Suprapubic skin (tissue), 4 donors: ENCODE data around the gene MR1. TPM values are rescaled to one million over a fixed set of nuclear protein-coding genes. Genes with fewer than 3 reads are reported as not detected.

Source experiments
- DNase-seq, 2 donors: peaks; one replicate each; pipeline ENCODE4 v3.0.0-alpha.2; 2019; ENCODE audit warnings: low spot score in 2 of 2
- H3K27ac ChIP-seq: fragments of 200-600 bp; sonication (generic); one replicate; pipeline ENCODE4 v1.5.1; 2019
- H3K27me3 ChIP-seq: fragments of 200-600 bp; sonication (generic); one replicate; pipeline ENCODE4 v1.5.1; 2019
- H3K36me3 ChIP-seq: fragments of 200-600 bp; sonication (generic); one replicate; pipeline ENCODE4 v1.5.1; 2019
- H3K4me1 ChIP-seq: fragments of 200-600 bp; sonication (generic); one replicate; pipeline ENCODE4 v1.5.1; 2019
- H3K4me3 ChIP-seq: fragments of 200-600 bp; sonication (generic); one replicate; pipeline ENCODE4 v1.5.1; 2019; ENCODE audit warnings: mild to moderate bottlenecking
- H3K9me3 ChIP-seq: fragments of 200-600 bp; sonication (generic); one replicate; pipeline ENCODE4 v1.5.1; 2019
- EP300 ChIP-seq: sonication (generic); formaldehyde crosslinking; IDR thresholded peaks from one replicate; pipeline ENCODE4 v1.6.1; 2017; ENCODE audit warnings: antibody characterized with exemption
- POLR2A ChIP-seq, 2 donors: fragments of 450-650 bp; IDR thresholded peaks; one replicate each; pipeline ENCODE4 v1.6.1; 2017; ENCODE audit warnings: antibody characterized with exemption in 2 of 2, mild to moderate bottlenecking in 2 of 2, moderate library complexity in 2 of 2
- POLR2AphosphoS5 ChIP-seq, 3 donors: sonication (generic); formaldehyde crosslinking; IDR thresholded peaks; one replicate each; pipeline ENCODE4 v1.6.1; 2017; ENCODE audit warnings: antibody characterized with exemption in 3 of 3
- WGBS: methylation state at CpG from one replicate; pipeline ENCODE4 v1.1.5; 2018; 5-methylcytosine and 5-hydroxymethylcytosine counted together
- total RNA-seq, 4 donors: library from RNA; depleted of rRNA; stranded (reverse); fragments of >200 nt; gene quantifications; one replicate each; pipeline ENCODE4 v1.1.0, GENCODE V29; 2016
- TF ChIP-seq, protein P1 (sequence below), 2 donors: fragments of 200-600 bp in 1 of 2; fragments of 450-650 bp in 1 of 2; sonication (generic) in 1 of 2; IDR thresholded peaks; one replicate each; pipeline ENCODE4 v1.5.1; 2016 to 2019; ENCODE audit warnings: antibody characterized with exemption in 2 of 2, mild to moderate bottlenecking in 1 of 2, moderate library complexity in 1 of 2

Gene MR1
- total RNA-seq, 4 donors from 2014 or later: 10.5 to 29.5 (median 14.5) TPM

DNA sequence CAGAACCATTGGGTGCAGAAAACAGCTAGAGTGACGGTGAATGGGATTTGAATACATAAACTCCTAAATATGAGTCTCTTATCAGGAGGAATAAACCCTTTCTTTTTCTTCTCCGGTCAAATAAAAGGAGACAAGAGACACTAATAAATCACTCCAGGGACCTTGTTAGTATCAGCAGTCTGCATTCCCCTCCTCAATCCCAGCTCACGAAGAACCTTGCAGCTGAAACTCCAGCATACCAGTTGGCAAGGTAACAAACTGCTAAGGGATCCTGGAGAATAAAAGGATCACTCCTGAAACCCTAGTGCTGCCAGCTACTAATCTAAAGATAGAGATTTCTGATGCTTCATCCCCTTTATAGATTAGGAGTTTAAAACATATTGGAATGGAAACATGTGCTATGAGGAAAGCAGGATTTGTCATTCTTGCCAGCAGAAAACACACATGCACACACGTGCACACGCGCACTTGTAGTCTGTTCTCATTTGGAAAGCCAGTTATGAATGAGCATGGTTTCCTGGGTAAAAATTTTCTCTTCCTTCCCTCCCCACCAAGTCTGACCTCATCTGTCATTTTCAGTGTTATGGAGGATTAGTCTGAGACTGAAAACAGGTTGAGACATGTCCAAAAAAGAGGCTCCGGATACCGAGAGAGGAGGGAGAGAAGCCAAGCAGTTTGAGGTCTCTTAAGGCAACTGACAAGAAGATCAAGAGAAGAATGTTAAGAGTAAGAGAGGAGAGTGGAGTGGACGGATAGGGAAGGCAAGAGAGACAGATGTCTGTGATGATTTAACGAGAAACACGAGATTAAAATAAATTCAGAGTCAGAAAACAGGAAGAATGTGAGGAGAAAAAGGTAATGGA lies 65.6 kb downstream of the MR1 start:
- peaks cover 70% of the 10 kb centered on the region for H3K4me1 ChIP-seq
- H3K9me3 ChIP-seq: no peaks in the 10 kb centered on the region
- no peak overlapping the region for H3K27ac ChIP-seq
- no peak for DNase-seq
- no peaks in the 10 kb centered on the region for H3K27me3 ChIP-seq
- H3K36me3 ChIP-seq: no peaks in the 10 kb centered on the region
- WGBS: 23% methylated on average over 11 of the region's 11 CpGs
- H3K4me3 ChIP-seq: no peak overlapping the region
- TF ChIP-seq POLR2AphosphoS5 (IDR thresholded peaks at IDR 0.05) (no peak), POLR2A (IDR thresholded peaks at IDR 0.05) (no peak), EP300 (no peak)
- TF ChIP-seq, protein P1, sequence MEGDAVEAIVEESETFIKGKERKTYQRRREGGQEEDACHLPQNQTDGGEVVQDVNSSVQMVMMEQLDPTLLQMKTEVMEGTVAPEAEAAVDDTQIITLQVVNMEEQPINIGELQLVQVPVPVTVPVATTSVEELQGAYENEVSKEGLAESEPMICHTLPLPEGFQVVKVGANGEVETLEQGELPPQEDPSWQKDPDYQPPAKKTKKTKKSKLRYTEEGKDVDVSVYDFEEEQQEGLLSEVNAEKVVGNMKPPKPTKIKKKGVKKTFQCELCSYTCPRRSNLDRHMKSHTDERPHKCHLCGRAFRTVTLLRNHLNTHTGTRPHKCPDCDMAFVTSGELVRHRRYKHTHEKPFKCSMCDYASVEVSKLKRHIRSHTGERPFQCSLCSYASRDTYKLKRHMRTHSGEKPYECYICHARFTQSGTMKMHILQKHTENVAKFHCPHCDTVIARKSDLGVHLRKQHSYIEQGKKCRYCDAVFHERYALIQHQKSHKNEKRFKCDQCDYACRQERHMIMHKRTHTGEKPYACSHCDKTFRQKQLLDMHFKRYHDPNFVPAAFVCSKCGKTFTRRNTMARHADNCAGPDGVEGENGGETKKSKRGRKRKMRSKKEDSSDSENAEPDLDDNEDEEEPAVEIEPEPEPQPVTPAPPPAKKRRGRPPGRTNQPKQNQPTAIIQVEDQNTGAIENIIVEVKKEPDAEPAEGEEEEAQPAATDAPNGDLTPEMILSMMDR (IDR thresholded peaks at IDR 0.05): no peak

DNA sequence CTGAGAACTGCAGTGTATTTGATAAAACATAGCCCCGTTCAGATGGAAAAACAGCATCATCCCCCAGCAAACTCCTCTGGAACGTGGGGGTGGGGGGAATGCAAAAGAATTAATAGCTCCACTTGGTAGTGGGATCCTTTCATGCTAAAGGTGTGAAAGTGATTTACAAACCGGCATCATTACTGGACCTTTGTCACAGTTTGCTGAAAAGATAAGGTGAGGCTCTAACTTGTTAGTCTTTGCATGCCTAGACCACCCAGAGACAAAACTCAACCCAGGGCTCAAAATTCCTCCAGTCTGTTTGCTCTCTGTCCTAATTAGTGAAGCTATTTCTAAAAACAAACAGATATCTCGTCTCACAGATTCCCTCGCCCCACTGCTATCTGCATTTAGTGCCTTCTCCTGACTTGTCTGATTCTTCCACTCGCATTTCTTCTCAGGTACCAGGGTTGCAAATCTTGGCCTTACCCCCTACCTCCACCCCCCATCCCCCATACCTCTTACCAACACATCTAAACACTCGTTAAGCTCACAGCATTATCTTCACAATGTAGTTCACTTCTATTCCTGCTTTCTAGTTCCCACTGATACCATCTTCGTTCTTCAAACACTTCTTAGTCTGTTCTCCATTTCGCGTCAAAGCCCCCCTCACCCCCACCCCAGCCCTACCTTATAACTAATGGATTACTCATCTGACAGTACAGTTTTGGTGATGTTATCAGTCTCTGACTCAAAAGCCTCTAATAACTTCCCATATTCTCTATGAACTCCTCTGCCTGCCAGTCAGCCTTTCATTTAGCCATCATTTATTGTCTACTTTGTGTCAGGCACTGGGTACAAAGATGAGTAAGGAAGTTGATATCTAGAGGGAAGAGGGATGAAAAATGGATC lies 66.5 kb downstream of the MR1 start:
- TF ChIP-seq, protein P1 (IDR thresholded peaks at IDR 0.05): no peak
- TF ChIP-seq EP300: no peak
- no peak for TF ChIP-seq POLR2A (IDR thresholded peaks at IDR 0.05)
- no peak for TF ChIP-seq POLR2AphosphoS5 (IDR thresholded peaks at IDR 0.05)
- H3K4me1 ChIP-seq: peaks cover 66% of the 10 kb centered on the region
- no peak overlapping the region for H3K27ac ChIP-seq

DNA sequence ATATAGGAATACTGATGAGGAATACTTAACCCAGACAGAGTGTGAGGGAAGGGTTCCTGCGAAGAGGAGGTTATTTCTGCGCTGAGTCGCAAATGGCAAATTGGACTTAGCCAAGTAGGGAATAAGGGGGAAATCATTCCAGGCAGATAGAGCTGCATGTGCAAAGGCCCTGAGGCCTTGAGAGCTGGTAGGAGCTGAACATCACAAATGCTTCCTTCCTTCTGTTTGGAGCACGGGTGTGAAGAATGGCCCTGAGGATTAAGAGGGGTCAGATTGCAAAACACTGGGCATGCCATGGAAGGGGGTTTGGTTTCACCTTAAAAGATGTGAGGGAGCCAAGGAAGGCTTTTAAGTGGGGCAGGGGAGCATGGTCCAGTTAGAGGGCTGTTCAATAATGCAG lies 67.2 kb downstream of the MR1 start:
- Histone ChIP-seq H3K4me1 (peaks cover 65% of the 10 kb centered on the region), H3K27ac (no peak overlapping the region), H3K27me3 (no peaks in the 10 kb centered on the region), H3K36me3 (no peaks in the 10 kb centered on the region), H3K4me3 (no peak overlapping the region), H3K9me3 (no peaks in the 10 kb centered on the region)
- DNase-seq: no peak
- WGBS: 90% methylated on average over 4 of the region's 4 CpGs
- no peak for TF ChIP-seq EP300
- no peak for TF ChIP-seq POLR2AphosphoS5 (IDR thresholded peaks at IDR 0.05)
- no peak for TF ChIP-seq POLR2A (IDR thresholded peaks at IDR 0.05)
- TF ChIP-seq, protein P1 (IDR thresholded peaks at IDR 0.05): no peak

More for the DNA sequence above, 66.5 kb downstream of the MR1 start:
- no peak overlapping the region for H3K4me3 ChIP-seq
- H3K9me3 ChIP-seq: no peaks in the 10 kb centered on the region
- no peaks in the 10 kb centered on the region for H3K36me3 ChIP-seq
- WGBS: 41% methylated on average over 10 of the region's 10 CpGs
- no peaks in the 10 kb centered on the region for H3K27me3 ChIP-seq
- no peak for DNase-seq

DNA sequence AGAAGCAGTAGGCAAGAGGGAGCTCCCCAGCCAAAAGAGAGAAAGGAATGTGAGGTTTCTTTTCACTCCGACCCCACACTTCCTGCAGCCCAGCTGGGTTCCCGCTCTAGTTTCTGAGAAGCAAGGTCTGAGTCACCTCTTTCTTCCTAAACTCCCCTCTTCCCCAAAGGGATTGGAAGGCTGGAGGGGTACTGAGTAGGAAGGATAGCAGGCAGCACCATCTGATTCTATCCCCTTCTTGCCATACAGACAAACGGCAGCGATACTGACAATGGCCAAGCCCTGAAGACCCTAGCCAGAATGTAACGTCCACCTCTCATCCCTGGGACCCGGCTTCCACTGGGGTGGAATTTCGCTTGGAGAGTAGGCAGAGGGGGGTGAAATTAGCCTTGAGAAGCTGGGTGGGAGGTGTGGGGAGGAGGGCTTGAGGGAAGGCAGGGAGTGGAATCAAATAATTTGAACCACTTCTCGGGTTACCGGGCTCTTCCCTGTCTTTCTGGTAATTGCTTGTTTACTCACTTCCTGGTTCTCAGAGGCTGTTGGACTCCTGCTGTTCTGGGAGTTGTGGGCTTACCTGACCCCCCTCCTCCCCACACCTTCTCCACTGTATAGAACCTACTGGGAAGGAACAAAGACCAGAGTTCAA lies 67.9 kb downstream of the MR1 start:
- DNase-seq: no peak
- TF ChIP-seq POLR2A (IDR thresholded peaks at IDR 0.05): no peak
- TF ChIP-seq POLR2AphosphoS5 (IDR thresholded peaks at IDR 0.05): no peak
- TF ChIP-seq, protein P1 (IDR thresholded peaks at IDR 0.05): no peak
- no peak for TF ChIP-seq EP300
- no peaks in the 10 kb centered on the region for H3K27me3 ChIP-seq
- H3K9me3 ChIP-seq: no peaks in the 10 kb centered on the region
- H3K4me1 ChIP-seq: peaks cover 67% of the 10 kb centered on the region
- H3K27ac ChIP-seq: no peak overlapping the region
- H3K4me3 ChIP-seq: no peak overlapping the region
- 63% methylated on average over 9 of the region's 9 CpGs for WGBS
- no peaks in the 10 kb centered on the region for H3K36me3 ChIP-seq
